ENCODE measurements around the gene SHB.

GRCh38 chr9:37902796-37903646, 166.0 kb downstream of the SHB start:
- TF ChIP-seq CTCF (IDR thresholded peaks at IDR 0.05) = no peak
- no peak for TF ChIP-seq POLR2A (IDR thresholded peaks at IDR 0.05)

Measured in thyroid gland (tissue), 4 donors.